ENCODE data around the gene C1QTNF5.

C1QTNF5 gene

DNA sequence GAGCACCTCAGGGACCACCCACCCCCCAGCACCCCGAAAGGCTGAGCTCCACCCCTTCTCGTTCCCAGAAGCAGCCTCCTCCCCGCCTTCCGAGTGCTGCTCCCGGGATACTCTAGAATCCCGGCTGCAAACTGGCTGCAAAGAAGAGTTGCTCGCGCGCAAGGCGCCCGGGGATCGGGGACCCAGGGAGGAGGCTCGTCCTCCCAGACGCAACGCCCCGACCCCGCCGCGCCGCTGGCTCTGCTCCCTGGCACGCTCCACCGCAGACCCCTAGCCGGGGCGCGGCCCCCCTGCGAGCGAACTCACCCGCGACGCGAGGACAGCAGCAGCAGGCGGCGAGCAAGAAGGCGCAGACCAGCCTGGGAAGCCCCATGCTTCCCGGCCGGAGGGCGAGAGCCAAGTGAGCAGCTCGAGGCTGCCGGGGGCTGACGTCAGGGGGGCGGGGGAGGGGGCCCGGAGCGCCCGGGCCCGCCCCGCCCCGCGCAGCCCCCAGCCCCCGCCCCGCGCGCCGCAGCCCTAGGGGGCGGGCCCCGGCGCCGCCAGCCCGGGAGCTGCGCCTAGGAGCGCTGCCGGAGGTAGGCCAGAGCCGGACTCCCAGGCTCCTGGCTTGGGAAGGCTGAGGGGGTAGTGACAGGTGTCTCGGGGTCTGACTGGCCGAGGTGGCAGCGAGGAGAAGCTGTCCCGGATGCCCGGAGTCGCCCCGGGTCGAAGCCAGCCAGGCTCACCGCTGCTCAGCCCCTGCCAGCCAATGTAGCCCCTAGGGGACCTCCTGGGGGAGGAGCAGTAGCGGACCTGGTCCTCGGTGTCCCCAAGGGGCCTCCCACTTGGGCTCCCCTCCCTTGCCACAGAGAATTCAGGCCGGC lies 23.7 kb downstream of the C1QTNF5 start, which contains the start of gene MCAM:
Gene MCAM, minus strand, starts transcription at position 402 of the 863 bp plus-strand sequence. Its CDS starts 29 bp downstream, at position 373.
- DNase-seq = no peak

DNA sequence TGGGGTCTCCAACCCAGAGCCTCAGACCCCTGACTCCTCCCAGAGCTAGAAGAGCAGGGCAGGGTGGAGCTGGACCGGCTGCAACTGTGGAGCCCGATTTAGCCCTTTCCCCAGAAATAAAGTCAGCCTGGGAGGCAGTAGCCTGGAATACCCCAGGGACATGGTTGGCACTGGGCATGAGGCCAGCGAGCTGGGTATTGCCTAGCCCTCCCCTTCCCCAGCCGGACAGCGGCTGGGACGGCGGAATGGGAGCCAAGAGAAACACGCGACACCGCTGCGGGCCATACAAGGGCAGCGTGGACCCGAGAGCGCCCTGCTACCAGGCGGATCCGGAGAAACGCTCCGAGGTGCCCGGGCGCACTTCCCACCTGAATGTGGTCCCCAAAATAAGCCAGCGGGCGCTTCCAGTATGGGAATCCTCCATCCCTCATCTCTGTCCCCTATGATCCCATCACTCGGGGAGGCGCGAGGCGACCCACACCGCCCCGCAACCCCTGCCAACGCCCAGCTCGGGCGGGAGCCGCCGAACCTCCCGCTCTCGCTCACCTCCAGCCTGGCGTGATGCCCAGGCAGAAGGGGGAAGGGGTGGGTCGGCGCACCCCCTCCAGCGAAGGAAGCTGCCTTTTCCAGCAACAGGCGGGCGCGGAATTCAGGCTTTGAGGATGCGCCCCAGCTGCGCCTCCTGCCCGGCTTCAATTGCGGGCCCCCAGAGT lies 24.5 kb downstream of the C1QTNF5 start:
- DNase-seq = no peak

DNA sequence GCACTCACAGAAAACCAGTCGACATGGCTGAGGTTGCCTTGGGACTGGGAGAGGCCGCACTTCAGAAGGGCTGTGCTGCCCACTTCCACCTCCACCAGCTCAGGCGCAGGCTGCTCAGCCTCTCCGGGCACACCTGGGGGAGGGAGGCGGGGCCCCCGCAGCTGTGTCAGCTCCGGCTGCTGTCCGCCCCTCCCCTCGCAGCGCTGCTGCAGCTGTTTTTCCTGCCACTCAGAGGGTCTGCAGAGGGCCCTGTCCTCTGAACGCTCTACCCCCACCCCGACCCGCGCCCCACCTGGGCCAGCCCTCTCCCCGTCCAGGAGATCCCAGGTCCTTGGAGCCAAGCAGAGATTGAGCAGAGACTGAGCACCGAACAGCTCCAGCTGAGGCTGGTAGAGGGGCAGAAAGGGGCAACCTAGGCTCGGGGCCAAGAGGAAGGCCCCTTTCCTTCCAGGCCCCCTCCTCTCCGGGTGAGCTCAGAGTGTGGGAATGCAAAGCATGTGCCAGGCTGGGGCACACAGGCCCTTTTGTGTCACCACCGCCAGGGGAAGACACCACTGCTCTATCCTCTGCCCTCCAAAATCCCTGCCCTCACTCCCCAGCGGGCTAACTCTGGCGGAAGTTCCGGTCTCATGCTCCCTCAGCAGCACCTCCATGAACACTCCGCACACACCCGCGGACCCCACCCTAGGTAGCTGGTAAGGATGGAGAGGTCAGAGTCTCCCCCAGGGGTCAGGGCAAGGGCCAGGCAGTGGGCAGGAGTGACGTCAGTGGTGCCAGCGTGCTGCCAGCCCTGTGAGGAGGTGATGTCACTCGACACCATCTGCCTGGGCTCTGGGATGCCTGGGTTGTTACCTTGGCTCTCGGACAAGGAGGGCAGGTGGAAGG lies 25.3 kb downstream of the C1QTNF5 start:
- no peak for DNase-seq

DNA sequence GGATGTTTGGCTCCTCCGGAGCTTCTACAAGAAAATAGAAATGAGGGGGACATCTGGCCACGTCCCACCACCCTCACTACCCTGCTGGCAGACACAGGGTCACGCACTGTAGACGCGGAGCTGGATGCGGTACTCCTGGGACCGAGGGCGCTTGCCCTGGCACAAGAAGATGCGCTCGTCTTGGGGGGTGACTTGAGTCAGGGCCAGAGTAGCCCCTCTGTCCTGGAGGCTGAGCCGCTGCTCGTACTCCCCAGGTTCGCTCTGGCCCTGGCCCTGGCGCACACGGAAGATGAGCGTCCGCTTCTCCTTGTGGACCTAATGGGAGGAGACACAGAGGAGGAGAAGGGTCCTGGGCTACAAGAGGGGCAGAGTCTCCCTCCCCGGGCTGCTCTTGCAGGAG lies 26.0 kb downstream of the C1QTNF5 start:
- no peak for DNase-seq

DNA sequence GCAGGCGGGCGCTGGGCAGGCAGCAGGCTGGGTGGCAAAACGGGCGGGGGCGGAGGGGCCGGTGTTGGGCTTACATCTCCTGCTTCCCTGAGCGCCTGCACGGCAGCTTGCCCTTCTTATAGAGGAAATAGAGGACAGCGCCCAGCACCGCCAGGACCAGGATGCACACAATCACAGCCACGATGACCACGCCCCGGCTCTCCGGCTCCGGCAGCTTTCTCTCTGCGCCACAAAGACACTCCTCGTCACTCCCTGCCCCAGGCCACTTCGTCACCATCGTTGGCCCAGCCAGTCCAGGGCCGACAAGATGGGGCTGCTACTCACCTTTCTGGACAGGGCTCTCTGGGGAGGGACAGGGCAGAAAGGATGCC lies 30.0 kb downstream of the C1QTNF5 start:
- DNase-seq = no peak

DNA sequence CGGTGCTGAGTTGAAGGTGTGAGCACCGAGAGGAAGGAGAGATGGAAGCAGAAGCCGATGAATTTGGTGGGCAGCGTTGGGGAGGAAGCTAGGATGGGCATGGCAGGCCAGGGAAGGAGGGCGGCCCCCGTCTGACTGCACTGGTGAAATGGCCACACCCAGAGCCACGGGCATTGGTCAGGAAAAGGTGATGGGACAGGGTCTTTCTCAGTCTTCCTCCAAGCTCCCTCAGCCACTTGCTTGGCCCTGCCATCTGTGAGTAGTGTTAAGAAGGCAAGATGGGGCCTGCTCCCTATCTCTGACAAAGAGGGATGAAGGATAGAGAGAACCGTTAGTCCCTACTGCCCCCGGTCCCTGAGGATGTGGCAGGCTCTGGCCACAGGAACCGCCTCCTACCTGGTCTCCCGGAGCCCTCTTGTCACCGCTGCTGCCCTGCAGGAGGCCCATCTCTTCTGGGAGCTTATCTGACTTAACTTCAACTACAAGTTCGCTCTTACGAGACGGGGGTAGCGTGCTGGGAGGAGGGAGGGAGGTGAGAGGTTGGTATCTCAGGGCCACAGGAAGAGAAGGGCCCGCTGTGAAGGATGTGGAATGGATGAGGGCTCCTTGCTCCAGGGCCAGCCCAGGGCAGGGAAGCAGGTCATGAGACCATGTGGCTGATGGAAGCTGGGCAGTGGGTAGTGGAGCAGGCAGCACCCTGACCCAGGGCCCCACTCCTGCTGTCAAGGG lies 30.6 kb downstream of the C1QTNF5 start:
- no peak for DNase-seq

DNA sequence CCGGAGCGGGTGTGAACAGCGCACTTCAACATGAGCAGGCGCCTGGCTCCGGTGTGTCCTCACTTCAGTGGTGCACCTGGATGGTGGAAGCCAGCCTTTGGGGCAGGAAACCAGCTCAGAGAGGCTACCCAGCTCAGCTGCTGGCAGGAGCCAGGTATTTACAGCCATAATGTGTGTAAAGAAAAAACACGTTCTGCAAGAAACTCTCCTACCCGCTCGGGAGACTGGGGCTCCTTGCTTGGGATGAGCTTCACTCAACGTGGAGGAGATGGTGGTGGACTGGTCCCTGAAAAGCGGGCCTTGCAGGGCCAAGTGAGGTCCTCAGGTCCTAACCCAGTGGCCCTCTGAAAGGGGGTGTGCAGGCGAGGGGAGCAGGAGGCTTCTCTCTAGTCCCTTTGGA lies 31.3 kb downstream of the C1QTNF5 start:
- DNase-seq = no peak

DNA sequence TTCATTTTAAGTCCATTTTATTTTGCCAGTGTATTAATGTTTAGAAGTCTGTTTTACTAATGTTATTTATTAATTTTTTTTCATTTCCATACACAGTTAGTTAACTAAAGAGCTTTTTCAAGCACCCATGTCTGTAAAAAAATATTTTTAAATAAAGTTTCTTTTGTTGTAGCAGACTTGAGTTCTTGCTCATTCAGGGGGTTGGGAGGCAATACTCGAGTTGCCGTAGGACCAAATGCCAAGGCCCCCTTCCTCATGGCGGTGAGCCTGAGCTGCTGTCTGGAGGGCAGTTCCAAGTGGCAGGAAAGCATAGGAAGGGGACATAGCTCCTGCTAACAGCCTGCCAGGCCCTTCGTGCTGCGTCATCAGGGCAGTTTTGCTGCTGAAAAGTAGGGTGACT lies 32.7 kb downstream of the C1QTNF5 start:
- no peak for DNase-seq

DNA sequence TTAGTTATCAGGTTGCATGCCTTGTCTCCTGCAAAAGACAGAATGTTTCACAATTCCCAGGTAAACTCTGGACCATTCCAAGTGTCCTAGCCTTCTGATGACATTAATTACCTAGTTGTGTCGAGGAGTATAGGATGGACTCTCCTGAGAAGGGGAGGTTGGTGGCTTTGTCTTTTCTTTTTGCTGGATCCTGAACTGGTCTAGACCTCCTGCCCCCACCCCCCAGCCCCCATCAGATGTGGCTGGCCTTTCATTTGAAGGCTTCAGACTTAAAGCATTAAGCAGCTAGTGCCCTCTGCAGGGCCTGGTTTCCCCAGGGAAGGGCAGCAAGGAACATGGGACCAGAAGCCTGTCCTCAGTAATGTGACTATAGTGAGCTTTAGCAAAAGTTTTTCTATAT lies 33.5 kb downstream of the C1QTNF5 start:
- DNase-seq = no peak

DNA sequence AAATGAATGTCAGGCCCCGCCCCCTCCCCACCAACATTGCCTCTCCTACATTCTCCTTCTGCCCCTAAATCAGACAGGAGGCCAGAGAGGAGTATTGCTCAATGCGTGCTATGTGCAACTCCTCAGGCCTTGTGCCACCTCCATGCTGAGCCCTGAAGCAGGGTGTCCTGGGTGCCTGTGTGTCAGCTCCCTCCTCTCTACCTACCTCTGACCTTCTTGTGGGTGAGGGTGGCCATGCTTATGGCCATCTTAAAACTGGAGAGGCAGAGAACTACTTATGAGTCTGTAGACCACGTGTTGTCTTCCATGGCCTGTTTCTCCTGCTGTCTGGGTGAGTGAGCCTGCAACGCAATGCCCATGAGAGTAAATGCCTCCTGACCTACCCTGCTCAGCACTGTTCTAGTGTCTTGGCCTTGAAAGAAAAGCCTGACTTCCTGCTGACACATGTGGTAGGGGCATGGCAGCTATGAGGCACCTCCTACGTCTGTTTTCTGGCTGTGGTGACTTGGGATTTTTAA lies 34.3 kb downstream of the C1QTNF5 start:
- DNase-seq = no peak

DNA sequence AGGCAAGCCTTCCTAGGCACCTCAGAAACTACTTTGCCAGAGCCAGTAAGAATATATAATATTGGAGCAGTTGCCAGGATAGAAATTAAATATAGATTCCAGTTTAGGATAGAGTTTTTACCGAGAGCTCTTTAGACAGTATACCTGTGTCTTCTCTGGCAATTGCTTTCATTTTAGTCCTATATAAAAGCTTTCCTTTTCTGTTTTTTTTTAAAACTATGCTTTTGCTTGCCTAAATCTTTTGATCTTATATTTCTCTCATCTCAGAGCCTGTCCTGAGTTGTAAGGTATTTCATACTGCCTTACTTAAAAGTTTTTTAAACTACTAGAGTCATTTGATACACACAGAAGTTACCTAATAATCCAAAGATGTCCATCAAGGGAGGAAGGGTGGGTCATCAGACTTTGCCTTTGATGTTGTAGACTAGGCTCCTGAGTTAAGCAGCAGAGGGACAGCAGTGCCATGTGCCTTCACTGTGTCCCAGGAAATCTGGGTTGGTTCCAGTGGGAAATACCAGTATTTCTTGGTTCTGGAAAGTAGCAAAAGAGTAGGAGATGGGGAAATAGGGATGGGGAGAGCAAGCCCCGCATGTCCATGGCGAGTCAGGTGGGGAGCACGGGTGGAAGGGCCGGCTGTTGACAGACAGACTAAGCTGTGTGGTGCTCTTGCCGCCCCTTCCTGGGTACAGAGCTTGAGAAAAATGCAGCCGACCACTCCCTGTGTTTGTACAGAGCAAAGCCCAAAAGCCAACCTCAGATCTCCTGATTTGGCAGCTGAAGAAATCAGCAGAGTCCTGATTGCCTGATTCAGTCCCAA lies 34.9 kb downstream of the C1QTNF5 start:
- DNase-seq = no peak

DNA sequence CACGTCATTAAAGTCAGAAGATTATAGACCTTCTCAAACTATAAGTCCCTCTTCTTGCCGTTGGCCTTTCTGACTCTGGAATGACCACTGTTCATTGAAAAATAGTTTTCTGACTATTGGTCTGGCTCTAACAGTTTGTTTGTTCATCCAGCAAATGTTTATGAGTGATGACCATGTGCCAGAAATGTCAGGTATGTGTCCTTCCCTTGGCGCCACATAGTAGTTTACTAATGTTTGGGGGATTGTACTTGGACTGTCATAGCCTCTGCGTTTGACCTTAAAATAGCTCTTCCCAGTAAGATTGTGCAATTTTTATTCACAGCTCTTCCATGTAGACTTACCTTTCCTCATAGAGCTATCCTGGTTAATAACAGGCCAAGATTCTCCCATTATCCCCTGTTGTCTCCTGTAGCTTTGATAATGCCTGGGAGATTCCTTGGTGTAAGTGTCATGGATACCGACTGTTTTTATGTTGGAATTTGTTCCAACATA lies 37.4 kb downstream of the C1QTNF5 start:
- DNase-seq = no peak

DNA sequence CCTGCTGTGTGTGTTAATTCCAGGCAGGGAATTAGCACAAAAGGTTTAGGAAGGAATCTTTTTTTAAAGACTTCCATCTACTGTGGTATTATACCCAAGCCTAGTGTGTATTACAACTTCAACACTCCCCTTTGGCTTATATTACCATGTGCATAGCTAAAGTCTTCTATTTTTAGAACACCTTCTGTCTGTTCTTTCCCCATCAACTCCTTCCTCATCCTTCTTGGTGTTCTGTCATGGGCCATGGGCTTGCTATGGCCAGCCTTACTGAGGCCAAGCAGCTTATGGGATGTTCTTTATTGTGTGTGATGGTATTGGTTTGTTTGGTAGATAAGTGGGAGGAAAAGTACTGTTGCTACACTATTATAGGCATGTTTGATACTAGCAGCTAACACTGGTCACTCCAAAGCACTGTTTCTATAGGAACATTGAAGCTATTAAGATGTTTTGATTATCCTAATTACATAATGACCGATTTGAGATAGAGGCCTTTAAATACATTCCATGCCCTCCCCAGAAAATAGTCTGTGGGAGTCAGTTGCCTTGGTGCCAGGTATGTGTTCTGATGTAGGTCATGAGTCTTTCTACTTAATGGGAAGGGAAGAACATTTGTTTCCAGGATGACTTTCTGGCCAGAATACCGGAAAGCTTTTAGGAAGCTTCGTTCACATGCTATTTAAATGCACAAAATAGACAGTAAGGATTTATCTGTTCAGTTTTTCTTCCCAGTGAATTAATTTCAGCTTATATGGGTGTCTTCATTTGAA lies 40.3 kb downstream of the C1QTNF5 start:
- DNase-seq = no peak

DNA sequence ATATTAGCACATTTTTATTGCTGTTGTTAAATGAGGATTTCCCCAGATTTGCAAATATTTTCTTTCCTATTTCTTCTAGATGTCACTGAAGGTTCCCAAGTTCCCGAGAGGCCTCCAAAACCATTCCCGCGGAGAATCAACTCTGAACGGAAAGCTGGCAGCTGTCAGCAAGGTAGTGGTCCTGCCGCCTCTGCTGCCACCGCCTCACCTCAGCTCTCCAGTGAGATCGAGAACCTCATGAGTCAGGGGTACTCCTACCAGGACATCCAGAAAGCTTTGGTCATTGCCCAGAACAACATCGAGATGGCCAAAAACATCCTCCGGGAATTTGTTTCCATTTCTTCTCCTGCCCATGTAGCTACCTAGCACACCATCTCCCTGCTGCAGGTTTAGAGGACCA lies 41.3 kb downstream of the C1QTNF5 start:
- no peak for DNase-seq

DNA sequence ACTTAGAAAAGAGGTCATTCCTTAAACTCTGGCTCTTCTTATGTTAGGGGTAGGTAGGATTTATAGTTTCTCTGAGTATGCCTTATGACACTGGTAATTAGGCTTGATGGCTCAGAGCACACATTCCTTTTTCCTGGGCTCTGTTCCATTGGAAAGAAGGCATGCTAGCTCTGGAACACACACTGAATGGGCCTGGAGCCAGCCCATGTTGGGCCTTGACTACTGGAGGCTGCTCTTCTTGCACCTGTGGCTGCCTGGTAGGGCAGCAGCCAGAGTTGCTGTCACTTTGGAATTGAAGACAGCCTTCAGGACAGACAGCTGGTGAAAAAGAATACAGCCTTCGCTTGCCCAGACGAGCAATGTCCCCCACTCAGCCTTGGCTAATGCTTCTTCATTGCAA lies 42.0 kb downstream of the C1QTNF5 start:
- no peak for DNase-seq

DNA sequence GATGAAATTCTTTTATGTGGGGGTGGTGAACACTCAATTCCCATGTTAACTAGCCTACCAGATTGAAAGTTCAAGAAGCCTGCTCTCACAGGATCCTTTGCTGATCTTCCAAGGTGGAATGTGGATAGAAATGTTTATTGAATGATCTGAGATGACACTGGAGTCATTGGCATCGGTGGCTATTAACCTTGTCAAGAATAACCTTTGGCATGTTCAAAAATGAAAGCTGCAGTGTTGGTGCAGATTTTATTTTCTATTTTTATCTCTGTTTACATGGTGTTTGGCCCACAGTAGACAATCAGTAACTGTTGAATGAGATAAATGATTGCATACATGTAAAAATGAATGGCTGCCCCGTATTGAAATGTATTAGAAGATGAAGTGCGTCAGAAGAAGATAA lies 42.7 kb downstream of the C1QTNF5 start:
- no peak for DNase-seq

DNA sequence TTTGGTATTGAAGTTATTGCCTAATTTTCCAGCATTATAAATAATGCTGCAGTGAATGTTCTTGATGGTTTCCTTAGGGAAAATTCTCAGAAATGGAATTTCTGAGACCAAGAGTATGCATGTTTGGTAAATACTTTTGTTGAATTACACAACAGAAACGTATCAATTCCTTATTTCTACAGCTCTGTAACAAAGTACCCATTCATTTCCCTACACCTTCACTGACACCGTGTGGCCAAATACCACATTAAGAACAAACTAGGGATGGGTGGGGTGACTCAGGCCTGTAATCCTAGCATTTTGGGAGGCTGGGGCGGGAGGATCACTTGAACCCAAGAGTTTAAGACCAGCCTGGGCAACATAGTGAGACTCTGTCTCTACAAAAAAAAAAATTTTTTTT lies 45.5 kb downstream of the C1QTNF5 start:
- no peak for DNase-seq

DNA sequence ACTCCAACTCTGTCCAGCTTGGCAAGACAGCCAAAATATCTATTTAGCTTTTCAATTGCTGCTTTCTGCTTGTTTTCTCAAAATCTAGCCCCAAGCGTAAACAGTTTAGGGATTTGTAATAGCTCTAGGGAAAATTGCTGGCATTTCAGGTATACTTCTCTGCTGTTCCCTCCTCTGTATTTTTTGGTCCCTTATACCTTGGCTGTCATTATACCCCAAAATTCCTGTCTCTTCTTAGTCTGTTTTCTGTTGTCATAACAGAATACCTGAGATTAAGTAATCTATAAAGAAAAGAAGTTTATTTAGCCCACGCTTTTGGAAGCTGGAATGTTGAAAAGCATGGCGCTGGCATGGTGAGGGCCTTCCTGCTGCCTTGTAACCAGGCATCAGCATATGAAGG lies 47.2 kb downstream of the C1QTNF5 start:
- no peak for DNase-seq

DNA sequence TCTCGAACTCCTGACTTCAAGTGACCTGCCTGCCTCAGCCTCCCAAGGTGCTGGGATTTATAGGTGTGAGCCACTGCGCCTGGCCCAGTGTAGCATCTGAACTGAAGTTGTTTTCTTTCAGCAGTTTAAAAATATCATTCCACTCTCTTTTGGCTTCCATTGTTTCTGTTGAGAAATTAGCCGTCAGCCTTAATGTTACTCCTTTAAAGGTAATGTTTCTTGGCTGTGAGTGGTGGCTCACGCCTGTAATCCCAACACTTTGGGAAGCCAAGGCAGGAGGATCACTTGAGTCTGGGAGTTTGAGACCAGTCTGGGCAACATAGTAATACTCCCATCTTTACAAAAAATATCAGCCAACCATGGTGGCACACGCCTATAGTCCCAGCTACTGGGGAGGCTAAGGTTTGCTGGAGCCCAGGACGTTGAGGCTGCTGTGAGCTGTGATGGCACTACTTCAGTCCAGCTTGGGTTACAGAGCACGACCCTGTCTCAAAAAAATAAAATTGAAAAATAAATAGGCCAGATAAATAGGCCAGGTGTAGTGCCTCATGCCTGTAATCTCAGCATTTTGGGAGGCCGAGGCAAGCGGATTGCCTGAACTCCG lies 49.7 kb downstream of the C1QTNF5 start:
- DNase-seq = no peak
